ENCODE measurements around the gene ESF1. TPM values are rescaled to one million over a fixed set of nuclear protein-coding genes. Genes with fewer than 3 reads are reported as not detected.
A peak's percentile ranks its signal among the peaks of the same experiment; 100 is the strongest.

Gene ESF1
- total and polyA plus RNA-seq, 12 donors = 3.6 to 25.4 (median 13.0) TPM

- Histone ChIP-seq H3K4me1 (replicated peaks in 1 of 2) (peaks cover 15 to 26% of the 10 kb centered on the region in 2 donors), H3K36me3 (replicated peaks in 1 of 2) (peaks cover 0 to 19% of the 10 kb centered on the region in 2 donors), H3K27ac (peak overlapping the region in 3 of 5 donors; percentile 11 to 32 (median 20)), H3K9me3 (replicated peaks in 1 of 3) (peaks cover 0 to 6% (median 0%) of the 10 kb centered on the region in 3 donors), H3K27me3 (no peaks in the 10 kb centered on the region), H3K4me3 (no peak overlapping the region)
- DNase-seq = no peak
- intact Hi-C loops (cut with DNase I) = no loop called here
- no peak for TF ChIP-seq POLR2A (IDR thresholded peaks at IDR 0.05)
- WGBS, 4 donors = 28 to 45% (median 34%) methylated on average over 3 of the region's 3 CpGs
Measured at GRCh38 chr20:13736436-13737191, 48.1 kb downstream of the ESF1 start.

GRCh38 chr20:13735826-13736225 lies 48.9 kb downstream of the ESF1 start:
- no peak for DNase-seq
- Histone ChIP-seq H3K27ac (no peak overlapping the region), H3K4me1 (replicated peaks in 1 of 2) (peaks cover 15 to 26% of the 10 kb centered on the region in 2 donors), H3K9me3 (replicated peaks in 1 of 3) (peaks cover 0 to 5% (median 0%) of the 10 kb centered on the region in 3 donors), H3K4me3 (no peak overlapping the region), H3K36me3 (replicated peaks in 1 of 2) (peaks cover 0 to 20% of the 10 kb centered on the region in 2 donors), H3K27me3 (no peaks in the 10 kb centered on the region)
- WGBS, 4 donors = 93 to 100% (median 99%) methylated on average over 1 of the region's 1 CpG
- TF ChIP-seq CTCF (IDR thresholded peaks at IDR 0.05) = no peak
- no peak for TF ChIP-seq POLR2A (IDR thresholded peaks at IDR 0.05)
- intact Hi-C loops (cut with DNase I) = no loop called here

DNA sequence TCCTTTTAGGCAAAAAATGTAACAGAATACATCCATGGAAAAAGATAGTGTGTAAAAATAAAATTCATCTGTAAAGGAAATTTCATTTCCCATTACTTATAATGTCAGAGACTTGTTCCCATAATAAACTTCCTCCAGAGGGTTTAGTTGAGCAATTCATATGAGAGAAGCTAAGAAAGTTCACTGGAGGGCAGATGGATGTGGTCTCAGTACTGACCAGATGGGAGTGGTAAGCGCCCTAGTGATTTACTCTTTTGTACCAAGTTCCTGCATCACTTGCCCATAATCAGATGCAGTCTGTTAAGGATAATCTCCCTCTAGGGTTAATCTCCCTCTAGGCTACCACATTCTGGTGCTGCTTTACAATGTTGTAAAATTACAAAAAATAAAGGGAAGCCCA lies 61.7 kb downstream of the ESF1 start:
- no peak overlapping the region for H3K4me3 ChIP-seq
- no peak overlapping the region for H3K27ac ChIP-seq
- H3K27me3 ChIP-seq = no peaks in the 10 kb centered on the region
- 76 to 97% (median 82%) methylated on average over 1 of the region's 1 CpG for WGBS, 4 donors
- TF ChIP-seq CTCF (IDR thresholded peaks at IDR 0.05) (no peak), POLR2A (IDR thresholded peaks at IDR 0.05) (no peak)
- H3K9me3 ChIP-seq (replicated peaks in 1 of 3) = peaks cover 0 to 4% (median 0%) of the 10 kb centered on the region in 3 donors
- peak in 1 of 7 donors; percentile 7 for DNase-seq
- peaks cover 0 to 8% of the 10 kb centered on the region in 2 donors for H3K36me3 ChIP-seq (replicated peaks in 1 of 2)
- intact Hi-C loops (cut with DNase I) = no loop called here
- H3K4me1 ChIP-seq (replicated peaks in 1 of 2) = peaks cover 0 to 8% of the 10 kb centered on the region in 2 donors

- WGBS, 4 donors = 88 to 95% (median 93%) methylated on average over 2 of the region's 2 CpGs
- no peak for DNase-seq
- TF ChIP-seq CTCF (IDR thresholded peaks at IDR 0.05) = no peak
- TF ChIP-seq POLR2A (IDR thresholded peaks at IDR 0.05) = no peak
- no peak overlapping the region for H3K4me3 ChIP-seq
- peaks cover 0 to 4% (median 0%) of the 10 kb centered on the region in 3 donors for H3K9me3 ChIP-seq (replicated peaks in 1 of 3)
- H3K4me1 ChIP-seq (replicated peaks in 1 of 2) = peaks cover 0 to 8% of the 10 kb centered on the region in 2 donors
- intact Hi-C loops (cut with DNase I) = no loop called here
- no peak overlapping the region for H3K27ac ChIP-seq
- H3K36me3 ChIP-seq (replicated peaks in 1 of 2) = peaks cover 0 to 23% of the 10 kb centered on the region in 2 donors
- H3K27me3 ChIP-seq = no peaks in the 10 kb centered on the region
Measured at GRCh38 chr20:13718171-13718570, 66.5 kb downstream of the ESF1 start.

Data from adrenal gland (tissue), 12 donors.